ENCODE measurements around the gene GATA3.

The GATA3 gene

GRCh38 chr10:8088504-8088903, 34.0 kb downstream of the GATA3 start:
- no peak for FAIRE-seq
- no peak for DNase-seq (ENCODE audit: insufficient read length, low spot score)
- TF ChIP-seq CTCF (IDR thresholded peaks at IDR 0.05; ENCODE audit: insufficient read depth, missing control alignments): no peak

GRCh38 chr10:8092428-8092827, 37.9 kb downstream of the GATA3 start:
- FAIRE-seq (no peak), DNase-seq (ENCODE audit: insufficient read length, low spot score) (no peak)
- no peak for TF ChIP-seq CTCF (IDR thresholded peaks at IDR 0.05; ENCODE audit: insufficient read depth, missing control alignments)

DNA sequence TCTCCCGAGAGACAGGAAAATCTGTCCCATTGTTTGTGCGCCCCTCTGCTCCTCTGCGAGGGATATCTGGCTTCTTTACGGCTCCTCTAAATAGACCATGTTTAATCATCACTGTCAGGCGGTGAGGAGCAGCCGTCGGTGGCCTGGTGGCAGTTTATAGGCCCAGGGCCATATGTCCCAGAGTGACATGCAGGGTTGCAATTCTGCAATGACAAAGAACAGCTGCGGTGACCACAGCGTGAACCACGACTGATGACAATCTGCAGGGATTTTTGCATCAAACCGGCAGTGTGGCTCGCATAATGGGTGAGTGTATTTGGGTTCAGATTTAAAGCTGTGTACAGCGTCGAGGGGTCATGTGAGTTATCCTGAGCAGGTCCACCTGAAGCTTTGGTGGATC, 41.5 kb downstream of the GATA3 start:
- DNase-seq (ENCODE audit: insufficient read length, low spot score) (no peak), FAIRE-seq (no peak)
- TF ChIP-seq CTCF (IDR thresholded peaks at IDR 0.05; ENCODE audit: insufficient read depth, missing control alignments): no peak

DNA sequence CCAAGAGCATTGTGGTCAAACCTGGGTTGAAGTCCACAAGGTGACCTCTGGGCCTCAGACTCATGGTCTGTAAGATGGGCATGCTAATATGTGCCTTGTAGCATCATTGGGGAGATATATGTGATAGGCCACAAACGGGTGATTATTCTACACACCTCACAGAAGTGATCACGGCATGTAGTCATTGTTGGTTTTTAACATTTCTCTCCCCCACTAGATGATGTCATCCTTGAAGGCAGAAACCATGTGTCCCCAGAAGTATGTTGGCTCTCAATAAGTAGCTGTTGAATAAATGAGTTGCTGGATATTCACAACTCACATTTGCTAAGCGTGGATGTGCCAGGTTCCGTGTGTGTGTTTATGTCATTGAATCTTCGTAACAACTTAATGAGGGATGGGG, 42.4 kb downstream of the GATA3 start:
- DNase-seq (ENCODE audit: insufficient read length, low spot score) (no peak), FAIRE-seq (no peak)
- no peak for TF ChIP-seq CTCF (IDR thresholded peaks at IDR 0.05; ENCODE audit: insufficient read depth, missing control alignments)

GRCh38 chr10:8100366-8100765, 45.9 kb downstream of the GATA3 start:
- FAIRE-seq (no peak), DNase-seq (ENCODE audit: insufficient read length, low spot score) (no peak)
- no peak for TF ChIP-seq CTCF (IDR thresholded peaks at IDR 0.05; ENCODE audit: insufficient read depth, missing control alignments)

- FAIRE-seq (no peak), DNase-seq (ENCODE audit: insufficient read length, low spot score) (no peak)
- TF ChIP-seq CTCF (IDR thresholded peaks at IDR 0.05; ENCODE audit: insufficient read depth, missing control alignments): no peak
These were observed 48.4 kb downstream of the GATA3 start for GRCh38 chr10:8102708-8103401.

DNA sequence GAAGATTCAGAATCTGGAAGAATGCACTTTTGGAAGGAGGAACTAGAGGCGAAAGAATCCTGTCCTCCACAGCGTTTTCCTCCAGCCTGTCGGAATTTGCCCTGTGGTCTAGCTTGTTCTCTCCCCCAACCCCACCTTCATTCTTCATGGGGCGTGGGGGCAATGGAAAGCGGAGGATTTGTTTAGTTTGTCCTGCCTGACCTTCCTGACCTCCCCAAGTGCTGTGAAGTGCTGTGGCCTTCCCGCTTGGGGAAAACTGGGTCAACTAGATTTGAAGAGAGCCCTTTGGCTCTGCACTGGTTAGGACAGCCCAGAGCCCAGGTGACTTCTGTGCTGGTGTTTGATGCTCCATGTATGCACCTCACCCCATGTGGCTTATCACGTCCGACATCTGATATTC, 49.1 kb downstream of the GATA3 start:
- no peak for DNase-seq (ENCODE audit: insufficient read length, low spot score)
- no peak for FAIRE-seq
- no peak for TF ChIP-seq CTCF (IDR thresholded peaks at IDR 0.05; ENCODE audit: insufficient read depth, missing control alignments)
